ENCODE data around the gene CCRL2. TPM values are rescaled to one million over a fixed set of nuclear protein-coding genes. Genes with fewer than 3 reads are reported as not detected.
A peak's percentile ranks its signal among the peaks of the same experiment; 100 is the strongest.

Gene CCRL2
- total and polyA plus RNA-seq, 9 of the 15 experiments (the other 6 are each of a cell fraction or from before 2014, with no cell fraction given) = 3.4 to 5.7 (median 4.0) TPM

DNA sequence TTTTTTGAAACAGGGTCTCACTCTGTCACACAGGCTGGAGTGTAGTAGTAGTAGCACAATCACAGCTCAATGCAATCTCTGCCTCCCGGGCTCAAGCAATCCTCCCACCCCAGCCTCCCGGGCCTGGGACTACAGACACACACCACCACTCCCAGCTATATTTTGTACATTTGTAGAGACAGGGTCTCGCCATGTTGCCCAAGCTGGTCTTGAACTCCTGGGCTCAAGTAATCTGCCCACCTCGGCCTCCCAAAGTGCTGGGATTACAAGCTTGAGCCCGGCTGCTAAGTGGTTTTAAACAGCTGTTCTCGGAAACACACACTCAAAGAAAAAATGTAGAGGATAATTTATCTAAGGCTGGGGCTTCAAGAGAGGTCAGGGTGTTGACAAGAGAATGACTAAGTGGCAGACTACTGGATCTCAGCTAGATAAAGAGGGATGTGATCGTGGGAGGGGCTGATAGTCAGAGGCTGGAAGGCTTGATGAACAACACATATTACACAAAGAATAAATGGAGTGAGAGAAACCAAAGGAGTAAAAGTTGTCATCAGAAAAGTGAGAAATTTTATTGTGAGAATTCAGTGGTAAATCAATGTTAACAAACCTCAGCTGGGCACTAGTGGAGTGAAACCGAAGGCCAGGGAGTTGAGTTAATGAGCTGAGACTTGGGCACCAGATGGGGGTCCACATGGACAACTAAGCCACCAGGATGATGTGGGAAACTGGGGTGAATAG, 6.9 kb upstream of the CCRL2 start (continued):
- peak in 1 of 2 experiments; percentile 63; a peak in 2 of 4 replicates for TF ChIP-seq ZMIZ1 (IDR thresholded peaks at IDR 0.05; ENCODE audit: low read depth in 2 of 2, low read length in 2 of 2)
- TF ChIP-seq, protein P1, sequence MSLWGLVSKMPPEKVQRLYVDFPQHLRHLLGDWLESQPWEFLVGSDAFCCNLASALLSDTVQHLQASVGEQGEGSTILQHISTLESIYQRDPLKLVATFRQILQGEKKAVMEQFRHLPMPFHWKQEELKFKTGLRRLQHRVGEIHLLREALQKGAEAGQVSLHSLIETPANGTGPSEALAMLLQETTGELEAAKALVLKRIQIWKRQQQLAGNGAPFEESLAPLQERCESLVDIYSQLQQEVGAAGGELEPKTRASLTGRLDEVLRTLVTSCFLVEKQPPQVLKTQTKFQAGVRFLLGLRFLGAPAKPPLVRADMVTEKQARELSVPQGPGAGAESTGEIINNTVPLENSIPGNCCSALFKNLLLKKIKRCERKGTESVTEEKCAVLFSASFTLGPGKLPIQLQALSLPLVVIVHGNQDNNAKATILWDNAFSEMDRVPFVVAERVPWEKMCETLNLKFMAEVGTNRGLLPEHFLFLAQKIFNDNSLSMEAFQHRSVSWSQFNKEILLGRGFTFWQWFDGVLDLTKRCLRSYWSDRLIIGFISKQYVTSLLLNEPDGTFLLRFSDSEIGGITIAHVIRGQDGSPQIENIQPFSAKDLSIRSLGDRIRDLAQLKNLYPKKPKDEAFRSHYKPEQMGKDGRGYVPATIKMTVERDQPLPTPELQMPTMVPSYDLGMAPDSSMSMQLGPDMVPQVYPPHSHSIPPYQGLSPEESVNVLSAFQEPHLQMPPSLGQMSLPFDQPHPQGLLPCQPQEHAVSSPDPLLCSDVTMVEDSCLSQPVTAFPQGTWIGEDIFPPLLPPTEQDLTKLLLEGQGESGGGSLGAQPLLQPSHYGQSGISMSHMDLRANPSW (CRISPR knock-in tag; IDR thresholded peaks at IDR 0.05) = no peak
- no peak for TF ChIP-seq SAFB (IDR thresholded peaks at IDR 0.05; ENCODE audit: borderline replicate concordance, low read depth, low read length)
- peak; percentile 64; the same call in 1 of the 2 replicates for TF ChIP-seq ESRRA (IDR thresholded peaks at IDR 0.05; ENCODE audit: borderline replicate concordance, low read depth)
- TF ChIP-seq IRF9 (tag; IDR thresholded peaks at IDR 0.05) = no peak
- no peak for TF ChIP-seq GMEB1 (CRISPR knock-in tag; IDR thresholded peaks at IDR 0.05)
- TF ChIP-seq HDAC8 (tag; IDR thresholded peaks at IDR 0.05) = no peak
- TF ChIP-seq, protein P2, sequence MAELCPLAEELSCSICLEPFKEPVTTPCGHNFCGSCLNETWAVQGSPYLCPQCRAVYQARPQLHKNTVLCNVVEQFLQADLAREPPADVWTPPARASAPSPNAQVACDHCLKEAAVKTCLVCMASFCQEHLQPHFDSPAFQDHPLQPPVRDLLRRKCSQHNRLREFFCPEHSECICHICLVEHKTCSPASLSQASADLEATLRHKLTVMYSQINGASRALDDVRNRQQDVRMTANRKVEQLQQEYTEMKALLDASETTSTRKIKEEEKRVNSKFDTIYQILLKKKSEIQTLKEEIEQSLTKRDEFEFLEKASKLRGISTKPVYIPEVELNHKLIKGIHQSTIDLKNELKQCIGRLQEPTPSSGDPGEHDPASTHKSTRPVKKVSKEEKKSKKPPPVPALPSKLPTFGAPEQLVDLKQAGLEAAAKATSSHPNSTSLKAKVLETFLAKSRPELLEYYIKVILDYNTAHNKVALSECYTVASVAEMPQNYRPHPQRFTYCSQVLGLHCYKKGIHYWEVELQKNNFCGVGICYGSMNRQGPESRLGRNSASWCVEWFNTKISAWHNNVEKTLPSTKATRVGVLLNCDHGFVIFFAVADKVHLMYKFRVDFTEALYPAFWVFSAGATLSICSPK (IDR thresholded peaks at IDR 0.05; ENCODE audit: borderline replicate concordance) = no peak
- TF ChIP-seq CSDE1 (IDR thresholded peaks at IDR 0.05) = no peak
- TF ChIP-seq GATA2 (CRISPR knock-in tag; IDR thresholded peaks at IDR 0.05) = peak; percentile 93
- TF ChIP-seq CTBP1 (IDR thresholded peaks at IDR 0.05; ENCODE audit: borderline replicate concordance) = peak; percentile 82; the same call in 1 of the 2 replicates
- no peak for TF ChIP-seq ZNF324 (CRISPR knock-in tag; IDR thresholded peaks at IDR 0.05)
- TF ChIP-seq JUND (IDR thresholded peaks at IDR 0.05; ENCODE audit: borderline replicate concordance, low read depth, low read length) = peak; percentile 94
- peak; percentile 87; the same call in 2 of the 3 replicates for TF ChIP-seq JUND (tag; IDR thresholded peaks at IDR 0.05; ENCODE audit: borderline replicate concordance, low read depth, low read length)
- peak; percentile 59 for TF ChIP-seq MECOM (CRISPR knock-in tag; IDR thresholded peaks at IDR 0.05)
- no peak for TF ChIP-seq SIN3B (IDR thresholded peaks at IDR 0.05; ENCODE audit: low read depth)
- TF ChIP-seq TAF9B (IDR thresholded peaks at IDR 0.05; ENCODE audit: partially characterized antibody) = peak; percentile 61
